ENCODE results near the gene SUFU. TPM values are rescaled to one million over a fixed set of nuclear protein-coding genes. Genes with fewer than 3 reads are reported as not detected.

SUFU gene
- total RNA-seq, 1 donor from 2014 or later = 0.79 TPM

DNA sequence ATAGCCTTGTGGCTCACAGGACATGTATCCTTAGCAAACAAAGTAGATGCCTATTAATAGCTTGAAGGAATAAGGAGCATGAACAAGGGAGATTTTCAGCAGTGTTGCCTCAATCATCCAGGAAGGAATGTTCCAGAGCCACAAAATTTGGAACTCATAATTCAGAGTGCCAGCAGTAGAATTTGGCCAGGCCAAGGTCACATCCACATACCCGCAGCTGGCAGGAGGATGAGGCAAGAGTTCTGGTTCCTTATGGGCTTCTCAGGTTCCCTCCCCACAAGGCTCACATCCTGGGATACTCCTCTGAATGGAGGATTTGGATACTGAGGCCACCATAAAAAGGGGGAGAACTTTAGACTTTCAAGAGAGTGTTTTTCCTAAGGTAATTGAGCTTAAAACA lies 45.8 kb downstream of the SUFU start:
- FAIRE-seq = no peak
- no peak overlapping the region for H3K4me3 ChIP-seq (ENCODE audit: low read depth, low read length)
- DNase-seq (ENCODE audit: low read depth) = no peak
- no peaks in the 10 kb centered on the region for H3K27me3 ChIP-seq (ENCODE audit: control insufficient read depth, insufficient read depth, low read length)
- TF ChIP-seq CTCF (IDR thresholded peaks at IDR 0.05; ENCODE audit: insufficient read depth, low read length, severe bottlenecking) = no peak
- H3K36me3 ChIP-seq (ENCODE audit: control insufficient read depth, insufficient read depth, low read length) = no peaks in the 10 kb centered on the region

DNA sequence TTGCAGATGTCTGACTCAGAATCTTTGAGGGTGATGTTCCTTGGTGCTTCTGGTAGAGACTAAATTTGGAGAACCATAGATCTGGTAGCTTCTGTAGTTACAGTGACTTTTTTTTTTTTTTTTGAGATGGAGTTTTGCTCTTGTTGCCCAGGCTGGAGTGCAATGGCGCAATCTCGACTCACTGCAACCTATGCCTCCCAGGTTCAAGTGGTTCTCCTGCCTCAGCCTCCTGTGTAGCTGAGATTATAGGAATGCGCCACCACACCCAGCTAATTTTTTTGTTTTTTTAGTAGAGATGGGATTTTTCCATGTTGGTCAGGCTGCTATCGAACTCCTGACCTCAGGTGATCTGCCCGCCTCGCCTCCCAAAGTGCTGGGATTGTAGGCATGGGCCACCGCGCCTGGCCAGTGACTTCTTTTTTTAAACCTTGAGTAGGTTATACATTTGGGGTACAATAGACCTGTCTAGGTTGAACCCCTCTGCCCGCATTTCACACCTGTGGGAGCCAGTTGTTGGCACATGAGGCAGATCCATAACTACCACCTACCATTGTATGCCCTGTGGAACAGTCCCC lies 47.0 kb downstream of the SUFU start:
- H3K27me3 ChIP-seq (ENCODE audit: control insufficient read depth, insufficient read depth, low read length) = no peaks in the 10 kb centered on the region
- H3K36me3 ChIP-seq (ENCODE audit: control insufficient read depth, insufficient read depth, low read length) = no peaks in the 10 kb centered on the region
- no peak overlapping the region for H3K4me3 ChIP-seq (ENCODE audit: low read depth, low read length)
- no peak for TF ChIP-seq CTCF (IDR thresholded peaks at IDR 0.05; ENCODE audit: insufficient read depth, low read length, severe bottlenecking)
- FAIRE-seq (no peak), DNase-seq (ENCODE audit: low read depth) (no peak)

DNA sequence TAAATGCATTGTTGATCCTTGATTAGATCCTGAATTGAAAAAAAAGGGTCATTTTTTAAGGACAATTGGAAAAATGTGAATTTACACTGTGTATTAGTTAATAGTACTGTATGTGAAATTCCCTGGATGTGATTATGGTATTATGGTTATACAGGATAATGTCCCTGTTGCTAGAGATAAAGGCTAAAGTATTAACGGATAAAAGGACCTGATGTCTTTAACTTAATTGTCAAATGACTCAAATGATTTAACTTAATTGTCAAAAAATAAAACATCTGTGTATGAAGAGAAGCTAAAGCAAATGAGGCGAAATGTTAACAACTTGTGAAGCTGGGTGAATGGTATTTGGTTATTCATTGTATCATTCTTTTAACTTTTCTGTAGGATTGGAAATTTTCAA lies 48.8 kb downstream of the SUFU start:
- DNase-seq (ENCODE audit: low read depth) (no peak), FAIRE-seq (no peak)
- no peaks in the 10 kb centered on the region for H3K27me3 ChIP-seq (ENCODE audit: control insufficient read depth, insufficient read depth, low read length)
- TF ChIP-seq CTCF (IDR thresholded peaks at IDR 0.05; ENCODE audit: insufficient read depth, low read length, severe bottlenecking) = no peak
- no peaks in the 10 kb centered on the region for H3K36me3 ChIP-seq (ENCODE audit: control insufficient read depth, insufficient read depth, low read length)
- no peak overlapping the region for H3K4me3 ChIP-seq (ENCODE audit: low read depth, low read length)

DNA sequence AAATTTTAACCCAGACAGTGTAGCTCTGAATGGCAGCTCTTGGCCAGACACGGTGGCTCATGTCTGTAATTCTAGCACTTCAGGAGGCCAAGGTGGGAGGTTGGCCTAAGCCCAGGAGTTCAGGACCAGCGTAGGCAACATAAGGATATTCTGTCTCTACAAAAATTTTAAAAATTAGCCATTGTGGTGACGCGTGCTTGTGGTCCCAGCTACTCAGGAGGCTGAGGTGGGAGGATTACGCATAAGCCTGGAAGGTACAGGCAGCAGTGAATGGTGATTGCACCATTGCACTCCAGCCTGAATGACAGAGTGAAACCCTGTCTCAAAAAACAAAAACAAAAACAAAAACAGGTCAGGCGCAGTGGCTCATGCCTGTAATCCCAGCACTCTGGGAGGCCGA lies 50.0 kb downstream of the SUFU start:
- H3K36me3 ChIP-seq (ENCODE audit: control insufficient read depth, insufficient read depth, low read length) = no peaks in the 10 kb centered on the region
- DNase-seq (ENCODE audit: low read depth) (no peak), FAIRE-seq (no peak)
- TF ChIP-seq CTCF (IDR thresholded peaks at IDR 0.05; ENCODE audit: insufficient read depth, low read length, severe bottlenecking) = no peak
- H3K27me3 ChIP-seq (ENCODE audit: control insufficient read depth, insufficient read depth, low read length) = no peaks in the 10 kb centered on the region
- no peak overlapping the region for H3K4me3 ChIP-seq (ENCODE audit: low read depth, low read length)

- Histone ChIP-seq H3K27me3 (ENCODE audit: control insufficient read depth, insufficient read depth, low read length) (no peaks in the 10 kb centered on the region), H3K36me3 (ENCODE audit: control insufficient read depth, insufficient read depth, low read length) (no peaks in the 10 kb centered on the region), H3K4me3 (ENCODE audit: low read depth, low read length) (no peak overlapping the region)
- no peak for TF ChIP-seq CTCF (IDR thresholded peaks at IDR 0.05; ENCODE audit: insufficient read depth, low read length, severe bottlenecking)
- no peak for DNase-seq (ENCODE audit: low read depth)
- FAIRE-seq = no peak
Observed at GRCh38 chr10:102554531-102554930, 50.8 kb downstream of the SUFU start.

- no peak for FAIRE-seq
Observed at GRCh38 chr10:102555781-102556328, 52.1 kb downstream of the SUFU start.

More at GRCh38 chr10:102555781-102556328, 52.1 kb downstream of the SUFU start:
- peak; percentile 95 for DNase-seq (ENCODE audit: low read depth)
- Histone ChIP-seq H3K4me3 (ENCODE audit: low read depth, low read length) (no peak overlapping the region), H3K36me3 (ENCODE audit: control insufficient read depth, insufficient read depth, low read length) (no peaks in the 10 kb centered on the region), H3K27me3 (ENCODE audit: control insufficient read depth, insufficient read depth, low read length) (no peaks in the 10 kb centered on the region)
- TF ChIP-seq CTCF (IDR thresholded peaks at IDR 0.05; ENCODE audit: insufficient read depth, low read length, severe bottlenecking) = no peak

All from bronchial epithelial cell (primary cell).